Activated CD8-positive, alpha-beta memory T cell treated with anti-CD3 and anti-CD28 coated beads, Interleukin-2, amount 50 U/mL, for 1 hour (primary cell): ENCODE measurements around the gene DDX49.
"Not testable (repeated sequence)": the region's sequence is repeated elsewhere in the genome, so short reads cannot be mapped to it uniquely, and the experiment has no call there.

Source experiments
- DNase-seq: peaks from one replicate; pipeline ENCODE4 v3.0.0-alpha.2; 2020; ENCODE audit errors: extremely low read depth

DDX49 gene

DNA sequence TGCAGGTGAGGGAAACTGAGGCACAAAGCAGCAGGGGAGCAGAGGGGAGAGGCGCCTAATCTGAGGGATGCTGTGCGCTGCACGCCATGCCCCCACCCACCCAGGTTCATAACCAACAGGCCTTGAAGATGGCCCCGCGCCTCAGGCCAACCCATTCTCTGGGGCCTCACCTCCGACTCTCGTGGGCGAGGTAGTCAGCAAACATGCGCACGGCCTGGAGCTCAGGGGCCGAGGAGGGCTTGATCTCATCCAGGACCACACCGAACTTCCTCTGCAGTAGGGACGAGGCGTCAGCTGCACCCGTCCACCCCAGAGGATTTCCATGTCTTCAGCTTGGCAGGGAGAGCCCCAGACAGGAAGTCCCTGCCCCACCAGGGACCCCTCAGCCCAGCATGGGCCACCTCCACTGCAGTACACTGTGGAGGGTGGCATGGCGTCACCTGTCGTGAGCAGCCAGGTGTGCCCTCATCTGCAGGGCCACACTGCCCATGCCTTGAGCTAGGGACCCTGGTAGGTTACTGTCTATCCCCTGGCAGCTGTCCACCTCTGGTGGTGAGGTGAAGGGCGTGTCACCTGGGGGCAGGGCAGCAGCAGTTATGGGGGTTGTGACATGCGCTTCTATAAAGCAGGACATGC, 8.6 kb upstream of the DDX49 start:
- no peak for DNase-seq

DNA sequence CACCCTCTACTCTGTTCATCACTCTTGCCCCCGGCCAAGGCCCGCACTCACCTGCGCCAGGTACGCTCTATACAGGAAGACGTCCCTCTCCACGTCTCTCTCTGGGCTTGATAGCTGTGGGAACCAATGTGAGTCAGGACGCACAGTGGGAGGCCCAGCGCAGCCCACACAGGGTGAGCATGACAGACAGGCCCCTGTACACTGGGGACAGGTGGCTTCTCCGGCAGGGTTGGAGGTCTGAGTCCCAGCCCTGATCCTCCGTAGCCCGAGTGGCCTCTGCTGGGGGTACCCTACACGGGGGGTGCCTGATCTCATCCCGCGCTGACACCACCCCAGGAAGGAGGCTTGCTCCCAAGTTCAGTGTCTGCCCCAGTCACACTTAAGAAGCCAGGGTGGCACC, 6.6 kb upstream of the DDX49 start:
- DNase-seq = no peak

DNA sequence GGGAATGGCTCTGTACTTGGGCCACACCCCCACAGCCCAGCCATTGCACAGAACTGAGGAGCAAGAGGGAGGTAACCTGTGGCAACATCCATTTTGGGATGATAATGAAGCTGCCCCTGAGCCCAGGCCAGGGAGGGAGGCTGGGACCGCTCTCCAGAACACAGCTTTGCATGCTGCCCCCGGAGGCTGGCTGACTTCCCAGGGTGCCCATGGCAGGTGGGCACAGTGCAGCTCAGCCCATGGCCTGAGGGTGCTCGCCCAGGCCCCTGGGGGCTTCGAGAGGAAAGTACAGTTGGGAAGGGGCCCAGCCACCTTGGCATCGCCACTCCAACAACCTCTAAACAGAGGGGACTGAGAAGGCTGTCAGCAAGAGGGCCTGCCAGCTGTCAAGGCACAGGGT, 6.0 kb upstream of the DDX49 start:
- DNase-seq = no peak

DNA sequence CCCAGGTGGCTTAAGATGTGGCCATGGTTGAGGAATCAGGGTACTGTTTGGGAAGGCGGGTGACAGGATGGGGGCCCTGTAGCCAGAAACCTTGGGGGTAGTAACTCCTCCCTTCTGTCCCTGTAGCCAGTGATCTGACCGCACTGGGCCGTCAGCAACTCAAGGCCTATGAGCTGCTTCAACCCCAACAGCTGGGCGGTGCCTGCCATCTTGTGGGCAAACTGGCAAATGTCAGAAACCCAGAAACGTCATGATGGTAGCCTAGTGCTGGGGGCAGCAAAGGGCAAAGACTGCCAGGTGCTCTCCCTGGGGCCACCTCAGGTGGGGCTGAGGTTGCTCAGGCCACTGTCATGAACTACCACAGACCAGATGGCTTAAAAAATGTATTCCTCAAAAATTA, 3.9 kb upstream of the DDX49 start:
- no peak for DNase-seq

DNA sequence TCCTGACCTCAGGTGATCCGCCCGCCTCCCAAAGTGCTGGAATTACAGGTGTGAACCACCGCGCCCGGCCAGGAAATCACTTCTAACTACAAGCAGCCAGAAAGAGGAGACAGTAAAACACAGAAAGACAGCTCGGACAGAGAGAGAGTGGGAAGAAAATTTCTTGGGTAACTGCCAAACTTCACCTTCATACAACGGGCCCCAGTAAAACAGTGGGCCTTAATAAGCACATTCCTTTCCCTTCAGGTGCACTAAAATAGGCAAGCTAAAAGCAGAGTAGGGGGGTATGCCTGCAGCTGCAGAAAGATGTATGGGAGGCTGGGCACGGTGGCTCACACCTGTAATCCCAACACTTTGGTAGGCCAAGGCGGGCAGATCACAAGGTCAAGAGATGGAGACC, 1.9 kb upstream of the DDX49 start:
- DNase-seq = not testable (repeated sequence)

DNA sequence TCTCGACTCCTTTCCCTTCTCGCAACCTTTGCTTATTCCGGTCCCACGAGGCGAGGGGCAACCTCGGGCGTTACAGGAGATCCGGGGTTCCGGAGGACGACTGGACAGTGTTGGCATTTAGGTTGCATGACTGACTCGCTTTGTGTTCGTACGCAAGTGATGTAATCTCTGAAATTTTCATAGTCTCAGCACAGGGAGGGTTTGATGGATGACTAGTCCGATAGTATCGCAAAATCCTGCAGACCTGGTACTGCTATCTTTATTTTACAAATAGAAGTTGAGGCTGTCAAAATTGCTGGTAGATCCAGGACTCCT, 342 bp downstream of the DDX49 start:
- DNase-seq = no peak

DNA sequence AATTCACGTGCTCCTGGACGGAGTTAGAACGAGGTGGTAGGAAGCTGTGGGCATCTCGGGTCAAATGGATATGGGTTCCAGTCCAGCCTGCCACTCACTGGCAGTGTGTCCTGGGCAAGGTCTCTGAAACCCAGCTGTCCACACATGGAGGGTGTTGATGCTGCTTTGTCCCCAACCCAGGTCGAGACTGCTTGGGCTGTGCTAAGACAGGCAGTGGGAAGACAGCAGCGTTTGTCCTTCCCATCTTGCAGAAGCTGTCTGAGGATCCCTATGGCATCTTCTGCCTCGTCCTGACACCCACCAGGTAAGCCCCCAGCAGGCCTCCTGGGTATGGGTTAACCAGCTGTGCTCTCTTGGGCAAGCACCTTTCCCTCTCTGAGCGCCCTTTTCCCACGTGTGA, 885 bp downstream of the DDX49 start:
- DNase-seq = no peak

GRCh38 chr19:18921593-18921992, 2.1 kb downstream of the DDX49 start:
- DNase-seq = no peak

DNA sequence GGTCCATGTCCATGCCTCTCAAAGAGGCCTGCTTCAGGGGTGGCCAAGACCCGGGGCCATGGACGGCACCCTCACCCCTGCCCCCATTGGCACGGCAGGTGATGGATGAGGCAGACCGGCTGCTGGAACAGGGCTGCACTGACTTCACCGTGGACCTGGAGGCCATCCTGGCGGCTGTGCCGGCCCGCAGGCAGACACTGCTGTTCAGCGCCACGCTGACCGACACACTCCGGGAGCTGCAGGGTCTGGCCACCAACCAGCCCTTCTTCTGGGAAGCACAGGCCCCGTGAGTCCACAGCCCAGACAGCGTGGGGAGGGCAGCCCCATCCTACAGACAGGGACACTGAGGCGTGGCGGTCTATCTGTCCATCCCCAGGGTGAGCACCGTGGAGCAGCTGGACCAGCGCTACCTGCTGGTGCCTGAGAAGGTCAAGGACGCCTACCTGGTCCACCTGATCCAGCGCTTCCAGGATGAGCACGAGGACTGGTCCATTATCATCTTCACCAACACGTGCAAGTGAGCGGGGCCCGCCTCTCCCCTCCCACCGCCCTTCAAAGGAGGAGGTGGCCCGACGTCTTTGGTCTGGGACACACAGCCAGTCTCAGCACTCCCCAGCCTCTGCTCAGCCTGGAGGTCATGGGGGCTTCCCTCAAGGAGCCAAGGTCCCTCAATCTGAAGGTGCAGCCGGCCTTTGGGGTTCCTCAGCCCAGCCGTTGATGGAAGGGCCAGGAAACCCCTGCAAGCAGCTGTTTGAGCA, 2.9 kb downstream of the DDX49 start:
- DNase-seq = no peak

- no peak for DNase-seq
These were observed 5.2 kb downstream of the DDX49 start for GRCh38 chr19:18924684-18925213.

DNA sequence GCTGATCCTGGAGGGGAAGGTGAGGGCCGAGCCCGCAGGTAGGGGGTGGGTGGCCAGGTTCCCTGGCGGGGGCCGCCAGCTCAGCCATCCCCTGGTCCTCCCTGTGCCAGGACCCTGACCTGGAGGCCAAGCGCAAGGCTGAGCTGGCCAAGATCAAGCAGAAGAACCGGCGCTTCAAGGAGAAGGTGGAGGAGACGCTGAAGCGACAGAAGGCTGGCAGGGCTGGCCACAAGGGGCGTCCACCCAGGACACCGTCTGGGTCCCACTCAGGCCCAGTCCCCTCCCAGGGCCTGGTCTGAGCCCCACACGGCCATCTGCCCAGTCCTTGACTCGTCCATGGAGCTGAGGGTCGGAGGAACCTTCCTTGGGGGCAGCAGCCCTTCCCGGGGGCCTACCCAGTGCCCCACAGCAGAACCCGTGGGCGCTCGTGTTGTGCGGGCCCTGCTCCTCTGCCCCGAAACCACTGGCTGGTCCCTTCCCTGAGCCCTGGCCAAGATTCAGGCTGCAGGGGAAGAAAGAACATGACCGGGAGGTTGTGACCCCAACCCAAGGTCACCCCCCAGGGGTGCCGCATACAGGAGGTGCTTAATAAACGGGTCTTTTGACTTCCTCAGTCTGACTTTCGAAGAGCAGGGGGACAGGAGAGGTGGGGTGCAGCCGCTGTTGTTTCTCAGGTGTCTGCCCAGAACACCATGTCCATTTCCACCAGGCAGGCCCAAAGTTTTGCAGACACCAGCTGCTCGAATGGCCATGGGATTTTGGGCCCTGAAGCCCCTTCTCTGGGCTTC, 8.7 kb downstream of the DDX49 start:
- no peak for DNase-seq

GRCh38 chr19:18929311-18929710, 9.8 kb downstream of the DDX49 start:
- no peak for DNase-seq

DNA sequence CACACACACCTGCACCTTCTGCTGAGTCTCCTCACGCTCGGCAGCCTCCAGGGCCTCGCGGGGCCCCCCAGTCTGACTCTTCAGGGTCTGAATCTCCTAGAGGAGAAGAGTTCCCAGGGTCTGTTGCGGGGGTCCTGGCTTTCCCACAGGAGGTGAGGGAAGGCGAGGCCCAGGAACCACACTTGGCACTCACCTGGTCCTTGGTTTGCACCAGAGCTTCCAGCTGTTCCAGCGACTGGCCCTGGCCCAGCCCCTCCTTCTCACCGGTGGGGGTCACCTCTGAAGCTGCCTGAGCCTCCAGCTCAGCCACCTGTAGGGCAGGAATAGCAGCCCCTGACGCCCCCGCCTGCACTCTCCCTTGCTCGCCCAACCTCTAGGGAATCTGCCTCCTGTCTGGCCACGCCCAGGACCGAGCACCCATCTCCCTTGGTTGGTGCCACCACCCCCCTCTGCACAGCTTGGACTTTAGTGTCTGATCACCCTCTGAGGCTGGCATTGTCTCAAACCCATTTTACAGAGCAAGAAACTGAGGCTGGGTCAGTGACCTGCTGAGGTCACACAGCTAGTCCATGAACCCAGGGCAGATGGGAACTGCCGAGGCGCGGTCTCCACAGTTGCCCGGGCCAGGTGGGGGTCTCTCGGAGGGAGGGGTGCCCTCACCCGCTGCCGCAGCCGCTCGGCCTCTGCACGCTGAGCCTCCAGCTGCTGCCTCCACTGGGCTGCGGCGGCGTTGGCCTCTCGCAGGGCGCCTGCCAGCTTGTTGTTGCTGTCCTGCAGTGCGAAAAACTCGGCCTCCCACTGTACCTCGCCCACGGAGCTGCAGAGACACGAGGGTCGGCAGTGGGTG, 12.0 kb downstream of the DDX49 start:
- DNase-seq = no peak

DNA sequence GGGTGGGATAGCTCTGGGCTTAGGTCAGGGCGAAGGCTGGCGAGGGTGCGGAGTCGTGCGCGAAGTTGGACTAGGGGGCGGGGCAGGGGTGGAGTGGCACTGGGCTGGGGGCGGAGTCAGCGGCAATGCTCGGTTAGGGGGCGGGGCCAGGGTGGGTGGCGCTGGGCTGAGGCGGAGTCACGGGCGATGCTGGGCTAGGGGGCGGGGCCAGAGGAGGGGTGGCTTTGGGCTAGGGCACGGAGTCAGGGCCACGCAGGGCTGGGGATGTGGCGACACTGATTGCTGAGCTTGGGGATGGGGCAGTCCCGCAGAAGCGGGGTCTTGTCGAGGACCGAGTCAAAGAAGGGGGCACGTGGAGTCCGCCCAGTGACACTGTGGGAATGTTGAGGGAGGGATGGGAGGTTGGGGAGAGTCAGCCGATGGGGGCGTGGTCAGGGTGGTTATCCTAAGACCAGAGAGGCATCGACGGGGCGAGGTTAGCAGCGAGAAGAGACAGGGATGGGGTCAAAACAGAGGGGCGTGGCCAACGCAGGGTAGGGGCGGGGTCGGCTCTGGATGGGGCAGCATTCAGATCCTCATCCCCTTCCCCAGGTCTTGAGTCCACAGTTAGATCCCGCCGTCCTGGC, 12.8 kb downstream of the DDX49 start:
- DNase-seq = peak; percentile 52

DNA sequence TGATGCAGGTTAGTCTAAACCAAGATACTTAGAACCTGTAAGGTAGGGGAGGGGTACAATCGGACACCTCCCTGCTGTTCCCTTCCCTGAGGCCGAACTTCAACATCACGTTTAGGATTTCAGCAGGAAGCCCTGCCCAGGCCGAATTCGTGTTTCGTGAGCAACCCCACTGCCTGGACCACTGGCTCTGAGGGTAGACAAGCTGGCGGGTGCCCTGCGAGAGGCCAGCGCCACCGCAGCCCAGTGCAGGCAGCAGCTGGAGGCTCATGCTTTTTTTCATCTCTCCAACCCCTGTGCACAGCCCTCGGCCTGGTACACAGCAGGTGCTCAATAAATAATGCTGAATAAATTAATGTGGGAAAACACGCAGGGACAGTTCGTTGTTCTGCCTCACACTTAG, 13.8 kb downstream of the DDX49 start:
- DNase-seq = no peak

DNA sequence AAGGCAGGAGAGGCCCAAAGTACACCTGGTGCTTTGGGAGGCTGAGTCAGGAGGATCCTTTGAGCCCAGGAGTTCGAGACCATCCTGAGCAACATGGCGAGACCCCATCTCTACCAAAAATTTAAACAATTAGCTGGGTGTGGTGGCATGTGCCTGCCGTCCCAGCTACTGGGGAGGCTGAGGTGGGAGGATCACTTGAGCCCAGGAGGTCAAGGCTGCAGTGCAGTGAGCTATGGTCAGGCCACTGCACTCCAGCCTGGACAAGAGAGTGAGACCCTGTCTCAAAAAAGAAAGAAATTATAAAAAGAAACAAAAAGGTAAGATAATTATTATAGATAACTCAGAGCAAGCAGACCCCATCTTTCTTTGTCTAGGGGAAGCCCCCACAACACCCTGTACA, 19.6 kb downstream of the DDX49 start:
- DNase-seq = no peak

DNA sequence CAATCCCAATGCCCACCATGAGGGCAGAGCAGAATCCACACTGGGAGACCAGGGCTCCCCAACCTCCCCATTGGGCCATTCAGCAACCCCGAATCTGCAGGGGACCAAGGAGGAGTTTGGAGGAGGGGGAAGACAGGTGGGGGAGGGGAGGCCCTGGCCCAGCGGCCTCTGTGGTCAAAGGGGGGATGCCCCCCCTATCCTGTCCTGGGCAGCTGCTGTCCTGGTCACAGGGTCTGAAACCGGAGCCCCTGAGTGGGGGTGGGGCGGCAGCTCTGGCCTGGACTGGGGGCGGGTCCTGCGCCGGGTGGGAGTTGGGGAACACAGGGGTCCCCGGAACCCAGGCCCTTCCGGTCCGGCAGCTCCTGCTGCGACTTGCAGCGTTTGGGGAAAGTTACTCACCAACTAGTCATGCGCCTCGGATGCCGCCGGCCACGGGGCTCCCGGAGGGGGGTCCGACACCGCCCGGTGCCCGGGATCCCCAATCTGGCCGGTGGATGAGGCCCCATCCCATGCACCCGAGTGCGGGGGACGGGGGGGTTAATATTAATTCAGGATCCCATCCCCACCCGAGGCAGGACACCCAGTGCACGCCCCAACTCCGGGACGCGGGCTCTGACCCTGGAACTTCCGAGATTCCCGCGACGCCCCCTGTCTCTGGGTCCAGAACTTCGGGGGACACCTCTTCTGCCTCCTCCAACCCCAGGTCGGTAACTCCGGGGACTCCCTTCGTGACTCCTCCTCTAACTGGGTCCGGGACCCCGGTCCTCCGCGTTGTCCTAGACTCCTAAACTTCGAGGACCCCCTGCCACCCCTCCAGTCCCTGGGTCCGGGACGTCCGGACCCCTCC, 20.6 kb downstream of the DDX49 start:
- DNase-seq = no peak

GRCh38 chr19:18940769-18941627, 21.5 kb downstream of the DDX49 start, which contains the start of gene HOMER3:
Gene HOMER3 (minus strand): TSS chr19:18941217. CDS start chr19:18938982, 2,235 bp downstream.
- no peak for DNase-seq

DNA sequence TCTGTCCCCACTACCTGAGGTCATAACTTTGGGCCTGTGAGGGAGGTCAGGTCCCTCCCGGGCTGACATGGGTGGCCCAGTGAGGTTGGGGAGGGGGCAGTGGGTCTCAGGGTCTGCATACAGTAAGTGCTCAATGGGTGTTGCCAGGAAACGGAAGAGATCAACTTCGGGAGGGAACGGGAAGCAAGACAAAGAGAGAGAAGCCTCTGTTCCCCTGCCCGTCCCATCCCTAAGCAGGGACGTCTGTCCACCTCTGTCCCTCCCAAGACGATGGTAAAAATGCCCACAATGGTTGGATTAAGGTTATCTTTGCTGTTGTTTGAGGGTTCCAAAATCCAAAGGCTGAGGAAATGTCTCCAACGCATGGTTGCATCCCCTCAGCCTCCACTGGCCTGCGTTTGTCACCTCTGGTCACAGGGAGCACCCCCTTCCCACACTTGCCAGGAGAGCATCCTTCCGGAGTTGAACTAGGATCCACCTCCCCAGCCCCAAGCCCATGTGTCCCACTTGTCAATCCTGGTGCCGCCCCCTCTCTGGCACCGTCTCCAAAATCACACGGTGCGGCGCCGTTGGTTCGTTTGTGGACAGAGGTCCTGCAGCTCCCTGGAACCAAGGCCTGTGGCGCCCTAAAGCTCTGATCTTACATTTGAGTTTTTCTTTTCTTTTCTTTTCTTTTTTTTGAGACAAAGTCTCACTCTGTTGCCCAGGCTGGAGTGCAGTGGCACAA, 22.3 kb downstream of the DDX49 start:
- no peak for DNase-seq
